ENCODE measurements around the gene KIF21A.

The KIF21A gene

GRCh38 chr12:39420043-39420442 is 22.9 kb downstream of the KIF21A start:
- Histone ChIP-seq H4K20me1 (ENCODE audit: insufficient read depth, low read length) (no peaks in the 10 kb centered on the region), H3K4me1 (ENCODE audit: low read length) (no peaks in the 10 kb centered on the region), H3K36me3 (replicated peaks; ENCODE audit: insufficient read depth, low read length) (no peaks in the 10 kb centered on the region), H3K27me3 (replicated peaks; ENCODE audit: insufficient read depth, low read length) (no peaks in the 10 kb centered on the region), H3F3A (ENCODE audit: insufficient read depth, low read length) (no peaks in the 10 kb centered on the region), H3K9ac (ENCODE audit: low read length) (no peak overlapping the region), H3K4me3 (ENCODE audit: low read length) (no peak overlapping the region), H3K27ac (ENCODE audit: low read length) (no peak overlapping the region), H3K9me2 (replicated peaks; ENCODE audit: insufficient read depth, low read length) (no peaks in the 10 kb centered on the region), H3K79me2 (ENCODE audit: low read length) (peaks cover 17% of the 10 kb centered on the region; the same call in 1 of the 2 replicates), H2AFZ (ENCODE audit: low read length) (no peak overlapping the region), H3K9me3 (replicated peaks; ENCODE audit: insufficient read depth, low read length) (no peaks in the 10 kb centered on the region), H3K4me2 (ENCODE audit: low read depth, low read length) (no peak overlapping the region)
- TF ChIP-seq EZH2phosphoT487 (IDR thresholded peaks at IDR 0.05; ENCODE audit: low read length) (no peak), EZH2 (optimal IDR thresholded peaks at IDR 0.05; ENCODE audit: low read depth, low read length) (no peak)
- TF ChIP-seq, protein P1, sequence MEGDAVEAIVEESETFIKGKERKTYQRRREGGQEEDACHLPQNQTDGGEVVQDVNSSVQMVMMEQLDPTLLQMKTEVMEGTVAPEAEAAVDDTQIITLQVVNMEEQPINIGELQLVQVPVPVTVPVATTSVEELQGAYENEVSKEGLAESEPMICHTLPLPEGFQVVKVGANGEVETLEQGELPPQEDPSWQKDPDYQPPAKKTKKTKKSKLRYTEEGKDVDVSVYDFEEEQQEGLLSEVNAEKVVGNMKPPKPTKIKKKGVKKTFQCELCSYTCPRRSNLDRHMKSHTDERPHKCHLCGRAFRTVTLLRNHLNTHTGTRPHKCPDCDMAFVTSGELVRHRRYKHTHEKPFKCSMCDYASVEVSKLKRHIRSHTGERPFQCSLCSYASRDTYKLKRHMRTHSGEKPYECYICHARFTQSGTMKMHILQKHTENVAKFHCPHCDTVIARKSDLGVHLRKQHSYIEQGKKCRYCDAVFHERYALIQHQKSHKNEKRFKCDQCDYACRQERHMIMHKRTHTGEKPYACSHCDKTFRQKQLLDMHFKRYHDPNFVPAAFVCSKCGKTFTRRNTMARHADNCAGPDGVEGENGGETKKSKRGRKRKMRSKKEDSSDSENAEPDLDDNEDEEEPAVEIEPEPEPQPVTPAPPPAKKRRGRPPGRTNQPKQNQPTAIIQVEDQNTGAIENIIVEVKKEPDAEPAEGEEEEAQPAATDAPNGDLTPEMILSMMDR (IDR thresholded peaks at IDR 0.05; ENCODE audit: low read length), result no peak
- DNase-seq, result no peak

GRCh38 chr12:39419471-39419870 is 23.4 kb downstream of the KIF21A start:
- no peak for DNase-seq
- TF ChIP-seq EZH2 (optimal IDR thresholded peaks at IDR 0.05; ENCODE audit: low read depth, low read length), result no peak
- TF ChIP-seq, protein P1 (IDR thresholded peaks at IDR 0.05; ENCODE audit: low read length), result no peak
- no peak for TF ChIP-seq EZH2phosphoT487 (IDR thresholded peaks at IDR 0.05; ENCODE audit: low read length)
- Histone ChIP-seq H3K27me3 (replicated peaks; ENCODE audit: insufficient read depth, low read length) (no peaks in the 10 kb centered on the region), H3K4me3 (ENCODE audit: low read length) (no peak overlapping the region), H3F3A (ENCODE audit: insufficient read depth, low read length) (no peaks in the 10 kb centered on the region), H3K36me3 (replicated peaks; ENCODE audit: insufficient read depth, low read length) (no peaks in the 10 kb centered on the region), H3K27ac (ENCODE audit: low read length) (no peak overlapping the region), H3K4me1 (ENCODE audit: low read length) (no peaks in the 10 kb centered on the region), H3K9me2 (replicated peaks; ENCODE audit: insufficient read depth, low read length) (no peaks in the 10 kb centered on the region), H3K4me2 (ENCODE audit: low read depth, low read length) (no peak overlapping the region), H3K9me3 (replicated peaks; ENCODE audit: insufficient read depth, low read length) (no peaks in the 10 kb centered on the region), H4K20me1 (ENCODE audit: insufficient read depth, low read length) (peaks cover under 1% of the 10 kb centered on the region; the same call in 1 of the 2 replicates), H3K9ac (ENCODE audit: low read length) (no peak overlapping the region), H3K79me2 (ENCODE audit: low read length) (peaks cover 15% of the 10 kb centered on the region; the same call in 1 of the 2 replicates), H2AFZ (ENCODE audit: low read length) (no peak overlapping the region)

GRCh38 chr12:39417916-39418315 is 25.0 kb downstream of the KIF21A start:
- Histone ChIP-seq H3K27me3 (replicated peaks; ENCODE audit: insufficient read depth, low read length) (no peaks in the 10 kb centered on the region), H3K9me2 (replicated peaks; ENCODE audit: insufficient read depth, low read length) (no peaks in the 10 kb centered on the region), H3K4me3 (ENCODE audit: low read length) (no peak overlapping the region), H2AFZ (ENCODE audit: low read length) (no peak overlapping the region), H4K20me1 (ENCODE audit: insufficient read depth, low read length) (peaks cover 5% of the 10 kb centered on the region; the same call in 1 of the 2 replicates), H3F3A (ENCODE audit: insufficient read depth, low read length) (no peaks in the 10 kb centered on the region), H3K4me1 (ENCODE audit: low read length) (no peaks in the 10 kb centered on the region), H3K9me3 (replicated peaks; ENCODE audit: insufficient read depth, low read length) (no peaks in the 10 kb centered on the region), H3K9ac (ENCODE audit: low read length) (no peak overlapping the region), H3K36me3 (replicated peaks; ENCODE audit: insufficient read depth, low read length) (no peaks in the 10 kb centered on the region), H3K27ac (ENCODE audit: low read length) (no peak overlapping the region), H3K79me2 (ENCODE audit: low read length) (peaks cover 12% of the 10 kb centered on the region; the same call in 1 of the 2 replicates), H3K4me2 (ENCODE audit: low read depth, low read length) (no peak overlapping the region)
- TF ChIP-seq EZH2 (optimal IDR thresholded peaks at IDR 0.05; ENCODE audit: low read depth, low read length) (no peak), EZH2phosphoT487 (IDR thresholded peaks at IDR 0.05; ENCODE audit: low read length) (no peak)
- TF ChIP-seq, protein P1 (IDR thresholded peaks at IDR 0.05; ENCODE audit: low read length), result no peak
- DNase-seq, result no peak

Data from MM.1S (cell line).